Thoracic aorta (tissue), 2 donors: ENCODE measurements around the gene ADGRG3. TPM values are rescaled to one million over a fixed set of nuclear protein-coding genes. Genes with fewer than 3 reads are reported as not detected.

Experiments
- ATAC-seq: fragments of 150-250 bp; one replicate; pipeline ENCODE4 v1.8.0; 2017; ENCODE audit warnings: low read depth; ENCODE audit not compliant: insufficient number of reproducible peaks, low FRiP score
- DNase-seq: peaks from one replicate; pipeline ENCODE4 v3.0.0-alpha.2; 2020; ENCODE audit warnings: low spot score
- H3K27ac ChIP-seq, 2 donors: fragments of 200-600 bp; sonication (generic); 1 replicate in 1 of 2; 2 replicates in 1 of 2; pipeline ENCODE4 v1.5.1; 2016; ENCODE audit warnings: mild to moderate bottlenecking in 2 of 2, moderate library complexity in 2 of 2
- H3K27me3 ChIP-seq: fragments of 200-600 bp; sonication (generic); replicated peaks from 2 replicates; pipeline ENCODE4 v1.6.0; 2016; ENCODE audit warnings: mild to moderate bottlenecking; ENCODE audit not compliant: insufficient read depth
- H3K36me3 ChIP-seq: fragments of 200-600 bp; sonication (generic); one replicate; pipeline ENCODE4 v1.5.1; 2016
- H3K4me1 ChIP-seq, 2 donors: fragments of 200-600 bp; sonication (generic); 1 replicate in 1 of 2; 2 replicates in 1 of 2; pipeline versions ENCODE4 v1.5.1 to v1.6.0; 2016; ENCODE audit warnings: low read depth in 2 of 2, mild to moderate bottlenecking in 1 of 2; ENCODE audit not compliant: control insufficient read depth in 1 of 2
- H3K4me3 ChIP-seq: fragments of 200-600 bp; sonication (generic); 2 replicates; pipeline ENCODE4 v1.5.1; 2016; ENCODE audit warnings: mild to moderate bottlenecking
- H3K9me3 ChIP-seq: fragments of 200-600 bp; sonication (generic); 2 replicates; pipeline ENCODE4 v1.5.1; 2016
- total RNA-seq, 2 donors: library from RNA; depleted of rRNA; stranded (reverse); fragments of >200 nt; gene quantifications; one replicate each; pipeline versions ENCODE4 v1.1.0 to v1.2.3, GENCODE V29; 2016
- TF ChIP-seq, protein P1 (sequence below): fragments of 200-600 bp; sonication (generic); IDR thresholded peaks from one replicate; pipeline ENCODE4 v1.5.1; 2019; ENCODE audit warnings: antibody characterized with exemption

The ADGRG3 gene
- total RNA-seq, 2 donors from 2014 or later = 0.41 to 5.1 TPM

GRCh38 chr16:57629516-57630406 is 38.3 kb upstream of the ADGRG3 start:
- Histone ChIP-seq H3K4me1 (peaks cover 0 to 11% of the 10 kb centered on the region in 2 donors), H3K27ac (no peak overlapping the region), H3K9me3 (no peaks in the 10 kb centered on the region), H3K36me3 (no peaks in the 10 kb centered on the region), H3K4me3 (peak overlapping the region; percentile 52), H3K27me3 (no peaks in the 10 kb centered on the region)
- TF ChIP-seq, protein P1, sequence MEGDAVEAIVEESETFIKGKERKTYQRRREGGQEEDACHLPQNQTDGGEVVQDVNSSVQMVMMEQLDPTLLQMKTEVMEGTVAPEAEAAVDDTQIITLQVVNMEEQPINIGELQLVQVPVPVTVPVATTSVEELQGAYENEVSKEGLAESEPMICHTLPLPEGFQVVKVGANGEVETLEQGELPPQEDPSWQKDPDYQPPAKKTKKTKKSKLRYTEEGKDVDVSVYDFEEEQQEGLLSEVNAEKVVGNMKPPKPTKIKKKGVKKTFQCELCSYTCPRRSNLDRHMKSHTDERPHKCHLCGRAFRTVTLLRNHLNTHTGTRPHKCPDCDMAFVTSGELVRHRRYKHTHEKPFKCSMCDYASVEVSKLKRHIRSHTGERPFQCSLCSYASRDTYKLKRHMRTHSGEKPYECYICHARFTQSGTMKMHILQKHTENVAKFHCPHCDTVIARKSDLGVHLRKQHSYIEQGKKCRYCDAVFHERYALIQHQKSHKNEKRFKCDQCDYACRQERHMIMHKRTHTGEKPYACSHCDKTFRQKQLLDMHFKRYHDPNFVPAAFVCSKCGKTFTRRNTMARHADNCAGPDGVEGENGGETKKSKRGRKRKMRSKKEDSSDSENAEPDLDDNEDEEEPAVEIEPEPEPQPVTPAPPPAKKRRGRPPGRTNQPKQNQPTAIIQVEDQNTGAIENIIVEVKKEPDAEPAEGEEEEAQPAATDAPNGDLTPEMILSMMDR = no peak
- DNase-seq = no peak
- no peak for ATAC-seq

- ATAC-seq = no peak
- Histone ChIP-seq H3K9me3 (no peaks in the 10 kb centered on the region), H3K36me3 (no peaks in the 10 kb centered on the region), H3K4me3 (peak overlapping the region; percentile 25), H3K27me3 (no peaks in the 10 kb centered on the region), H3K27ac (no peak overlapping the region), H3K4me1 (peaks cover 0 to 11% of the 10 kb centered on the region in 2 donors)
- TF ChIP-seq, protein P1 = no peak
- no peak for DNase-seq
Observed at GRCh38 chr16:57630407-57630797, 37.7 kb upstream of the ADGRG3 start.

DNA sequence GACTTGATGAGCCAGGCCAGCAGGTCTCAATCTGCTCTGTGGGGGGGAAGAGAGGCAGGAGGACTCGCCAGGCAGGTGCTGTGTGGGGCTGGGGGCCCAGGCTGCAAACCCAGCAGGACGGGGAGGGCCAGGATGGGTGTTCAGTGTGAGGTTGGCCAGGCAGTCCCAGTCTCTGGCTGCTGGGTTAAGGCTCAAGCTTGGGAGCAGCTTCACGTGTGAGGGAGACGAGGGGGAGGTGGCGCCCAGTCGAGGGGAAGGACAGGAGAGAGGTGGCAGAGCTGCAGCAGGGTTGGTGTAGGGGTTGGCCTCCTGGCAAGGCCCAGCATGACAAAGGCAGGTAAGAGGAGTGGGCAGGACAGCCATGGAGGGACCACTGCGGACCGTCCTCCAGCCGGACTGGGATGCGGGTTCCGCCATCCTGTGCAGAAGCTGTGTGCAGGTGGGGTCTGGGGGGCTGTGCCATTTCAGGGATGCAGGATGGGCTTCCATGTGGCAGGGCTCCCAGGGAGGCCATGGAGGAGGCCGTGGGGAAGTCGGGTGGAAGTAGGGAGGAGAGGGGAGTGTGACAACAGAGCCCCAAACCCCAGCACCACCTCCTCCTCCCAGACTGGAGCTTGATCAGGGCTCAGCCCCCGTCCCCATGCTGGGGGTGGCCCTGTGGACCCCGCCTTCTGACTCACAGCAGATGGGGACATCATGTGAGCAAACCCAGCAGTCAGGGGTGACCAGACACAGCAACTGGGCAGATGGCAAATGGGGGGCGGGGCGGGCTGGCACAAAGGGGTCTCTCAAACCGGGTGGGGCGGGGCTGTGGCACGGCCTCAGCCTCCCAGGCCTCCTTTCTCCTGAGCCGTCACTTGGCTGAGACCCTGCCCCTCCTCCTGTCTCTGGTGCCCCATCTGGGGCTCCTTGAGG is 36.9 kb upstream of the ADGRG3 start:
- Histone ChIP-seq H3K27ac (no peak overlapping the region), H3K9me3 (no peaks in the 10 kb centered on the region), H3K4me3 (no peak overlapping the region), H3K36me3 (no peaks in the 10 kb centered on the region), H3K4me1 (peaks cover 0 to 11% of the 10 kb centered on the region in 2 donors), H3K27me3 (no peaks in the 10 kb centered on the region)
- DNase-seq = no peak
- ATAC-seq = no peak
- TF ChIP-seq, protein P1 = no peak

DNA sequence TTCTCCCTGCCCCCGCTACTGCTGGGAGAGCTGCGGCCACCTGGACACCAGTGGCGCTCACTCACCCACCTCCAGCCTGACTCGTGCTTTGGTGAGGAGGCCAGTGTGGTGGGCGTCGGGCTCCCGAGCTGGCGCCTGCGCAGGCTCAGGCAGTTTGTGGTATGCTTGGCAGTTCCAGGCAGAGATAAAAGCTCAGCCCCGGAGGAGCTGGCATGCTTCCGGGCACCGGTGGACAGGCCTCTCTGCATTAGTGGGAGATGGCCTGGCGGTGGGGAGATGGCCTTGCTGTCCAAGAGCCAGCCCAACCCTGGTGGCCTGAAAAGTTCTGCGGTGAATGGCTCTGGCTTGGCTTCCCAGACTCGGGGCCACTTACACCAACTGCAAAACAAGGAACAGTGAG is 35.5 kb upstream of the ADGRG3 start:
- Histone ChIP-seq H3K36me3 (no peaks in the 10 kb centered on the region), H3K27ac (no peak overlapping the region), H3K9me3 (no peaks in the 10 kb centered on the region), H3K4me3 (no peak overlapping the region), H3K27me3 (no peaks in the 10 kb centered on the region), H3K4me1 (peaks cover 0 to 22% of the 10 kb centered on the region in 2 donors)
- DNase-seq (no peak), ATAC-seq (no peak)
- TF ChIP-seq, protein P1 = no peak
